NCI-H2171 (cell line): ENCODE measurements around the gene BDKRB2.

ENCODE experiments used
- DNase-seq: peaks from one replicate; lab custom pipeline; 2025; lab: John Stamatoyannopoulos, UW

BDKRB2 gene

DNA sequence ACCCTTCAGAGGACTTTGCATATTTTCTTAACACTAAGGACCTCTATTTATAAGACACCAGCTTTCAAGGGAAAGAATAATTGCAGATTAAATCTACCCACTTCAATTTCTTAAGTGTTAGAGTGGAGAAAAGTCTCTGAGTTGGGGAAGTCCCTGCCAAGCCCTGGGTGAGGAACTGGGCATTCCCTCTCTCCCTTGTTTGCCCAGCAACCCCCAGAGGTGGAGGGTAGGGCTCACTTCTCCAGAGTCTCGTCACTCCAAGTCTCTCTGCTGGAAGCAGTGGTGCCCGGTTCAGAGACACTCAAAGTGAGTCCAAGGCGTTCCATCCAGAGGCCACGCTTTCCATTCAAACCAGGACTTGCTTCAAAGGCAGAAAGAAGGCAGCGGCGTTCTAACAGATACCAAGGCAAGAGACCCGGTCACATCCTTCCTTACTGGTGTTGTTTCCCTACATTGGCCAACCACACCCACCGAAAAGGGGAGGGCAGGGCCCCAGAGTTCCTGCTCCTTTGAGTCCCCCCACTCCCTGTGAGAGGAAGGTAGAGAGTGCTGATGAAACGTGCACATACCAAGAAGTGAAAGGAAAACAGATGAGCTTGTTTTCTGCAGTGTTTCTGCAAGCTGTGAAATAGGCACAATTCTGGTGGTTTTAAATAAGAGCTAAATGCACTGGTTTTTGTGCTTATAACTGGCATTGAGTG lies 6.1 kb upstream of the BDKRB2 start:
- no peak for DNase-seq

DNA sequence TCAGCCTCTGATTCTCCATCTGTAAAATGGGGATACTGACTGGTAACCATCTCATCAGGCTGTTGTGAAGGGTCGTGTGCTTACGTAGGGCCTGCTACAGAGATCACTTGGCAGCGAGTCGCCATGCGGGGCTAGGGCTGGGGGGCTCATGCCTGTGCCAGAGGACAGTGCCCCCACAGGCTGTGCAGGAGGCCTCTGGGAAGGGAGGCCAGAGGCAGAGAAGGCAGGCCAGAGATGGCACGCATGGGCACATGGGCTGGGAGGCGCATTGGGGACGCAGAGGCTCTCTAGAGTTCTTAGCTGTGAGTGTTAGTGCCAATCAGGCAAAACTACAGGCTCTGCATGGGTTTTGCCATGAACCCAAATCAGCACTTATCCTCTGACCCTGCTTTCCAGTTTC lies 3.5 kb upstream of the BDKRB2 start:
- no peak for DNase-seq

DNA sequence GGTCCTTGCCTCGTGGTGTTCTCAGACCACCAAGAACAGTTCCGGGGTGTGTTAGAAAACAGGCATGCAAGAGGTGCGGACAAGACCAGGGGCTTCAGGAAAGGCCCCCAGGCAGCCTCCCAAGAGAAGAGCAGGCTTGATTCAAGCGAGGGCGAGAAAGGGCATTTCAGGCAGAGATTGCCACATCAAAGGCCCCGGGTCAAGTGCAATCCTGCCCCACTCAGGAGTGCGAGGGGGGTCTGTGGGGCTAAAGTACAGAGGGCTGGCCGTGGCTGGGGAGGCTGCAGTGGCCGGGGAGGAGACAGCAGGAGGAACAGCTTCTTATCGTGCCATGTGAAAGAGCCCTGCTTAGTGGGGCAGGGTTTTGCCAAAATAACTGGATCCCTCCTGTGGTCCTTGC lies 2.7 kb upstream of the BDKRB2 start:
- no peak for DNase-seq

DNA sequence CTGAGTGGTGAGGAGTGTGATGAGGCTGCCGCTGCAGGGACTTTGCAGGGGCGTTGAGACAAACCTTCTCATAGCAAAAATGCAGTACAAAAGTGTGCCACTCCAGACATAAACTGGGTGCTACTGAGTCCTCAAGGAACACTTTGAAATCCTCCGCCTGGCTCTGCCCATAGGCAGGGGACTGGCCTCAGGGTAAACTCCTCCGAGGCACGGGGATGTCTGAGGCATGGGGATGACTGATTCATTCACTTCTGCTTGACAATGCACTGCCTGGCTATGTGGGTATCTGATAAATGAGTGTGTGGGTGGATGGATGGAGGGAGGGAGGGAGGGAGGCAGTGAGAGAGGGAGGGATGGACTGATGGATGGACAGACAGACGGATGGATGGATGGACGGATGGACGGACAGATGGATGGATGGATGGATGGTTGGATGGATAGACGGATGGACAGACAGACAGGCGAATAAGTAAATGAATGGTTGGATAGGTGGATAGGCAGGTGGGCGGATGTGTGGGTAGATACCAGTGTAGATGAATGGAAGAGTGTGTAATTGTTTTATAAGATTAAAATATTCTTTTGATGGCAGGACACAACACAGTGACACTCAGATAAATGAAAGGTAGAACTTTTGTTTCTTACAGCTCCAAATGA lies 2.1 kb upstream of the BDKRB2 start:
- DNase-seq = no peak

DNA sequence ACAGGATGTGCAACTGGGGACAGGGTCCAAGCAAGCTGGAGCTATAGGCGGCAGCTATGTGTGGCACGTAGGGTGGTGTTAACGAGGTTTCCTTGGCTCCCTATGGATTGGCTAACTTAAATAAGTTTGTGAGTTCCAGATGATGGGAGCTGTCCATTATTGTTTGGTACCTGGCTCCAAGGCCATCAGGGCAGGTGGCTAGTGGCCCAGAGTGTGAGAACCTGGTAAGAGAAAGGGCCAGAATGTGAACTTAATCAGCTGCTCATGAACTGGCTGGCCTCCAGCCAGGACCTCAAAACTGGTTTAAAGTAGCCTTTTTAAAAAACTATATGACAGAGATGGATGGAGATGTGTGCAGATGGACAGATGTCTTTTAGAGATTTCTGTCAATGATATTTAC lies 1.5 kb upstream of the BDKRB2 start:
- DNase-seq = no peak

DNA sequence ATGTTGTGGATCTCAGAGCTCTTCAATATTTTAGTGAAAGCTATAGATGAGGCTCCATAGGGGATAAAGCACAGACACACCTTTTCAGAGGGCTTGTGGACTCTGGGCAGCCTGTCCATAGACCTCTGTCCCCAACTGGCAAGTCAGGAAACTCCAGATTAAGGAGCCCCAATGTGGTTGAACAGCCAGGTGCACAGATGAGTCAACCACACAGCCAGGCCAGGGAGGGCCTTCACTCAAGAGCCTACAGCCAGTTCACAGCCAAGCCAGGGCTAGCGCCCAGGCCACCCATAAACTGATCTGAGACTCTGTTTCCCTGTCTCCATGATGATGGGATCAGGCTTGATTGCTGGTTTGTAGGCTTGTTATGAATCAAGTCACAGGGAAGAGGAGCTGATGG lies 1.0 kb upstream of the BDKRB2 start:
- no peak for DNase-seq

DNA sequence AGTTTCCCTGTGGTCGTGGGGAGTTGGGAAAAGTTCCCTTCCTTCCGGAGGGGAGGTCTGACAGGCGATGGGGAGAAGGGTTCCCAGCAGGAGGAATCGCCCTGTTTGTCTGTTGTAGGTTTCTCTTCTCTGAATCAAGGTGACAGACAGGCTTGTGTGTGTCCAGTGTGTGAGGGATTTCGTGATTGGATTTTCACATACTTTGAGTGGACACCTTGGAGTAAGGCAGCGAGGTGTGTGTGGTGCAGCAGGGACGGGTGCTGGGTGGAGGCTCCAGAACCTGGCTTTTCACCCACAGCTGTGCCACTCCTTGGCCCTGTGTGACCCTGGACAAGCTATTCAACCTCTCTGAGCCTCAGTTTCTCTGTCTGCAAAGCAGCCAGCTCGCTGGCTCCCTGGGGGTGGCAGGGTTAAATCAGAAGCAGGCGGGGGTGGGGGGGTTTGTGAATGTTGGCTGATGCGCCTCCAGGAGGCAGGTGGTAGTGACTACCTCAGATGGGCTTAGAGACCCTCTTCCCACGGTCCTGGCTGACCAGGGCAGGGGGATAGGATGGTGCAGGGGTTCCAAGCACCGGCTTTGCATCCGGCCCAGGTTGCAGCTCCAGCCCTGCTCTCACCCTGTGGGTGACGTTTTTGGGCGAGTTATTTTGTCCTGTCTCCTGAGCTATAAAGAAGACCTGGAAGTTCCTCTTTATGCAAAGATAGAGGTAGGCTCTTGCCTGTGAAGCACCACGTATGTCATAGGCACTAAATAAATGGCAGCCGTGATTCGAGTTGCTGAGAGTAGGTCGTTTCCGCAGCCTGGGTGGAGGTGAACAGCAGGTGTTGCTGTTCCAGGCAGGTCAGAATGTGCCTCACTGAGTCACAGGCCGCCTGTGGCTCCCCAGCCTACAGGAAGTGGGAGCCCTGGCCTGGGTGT lies 679 bp downstream of the BDKRB2 start:
- DNase-seq = no peak

DNA sequence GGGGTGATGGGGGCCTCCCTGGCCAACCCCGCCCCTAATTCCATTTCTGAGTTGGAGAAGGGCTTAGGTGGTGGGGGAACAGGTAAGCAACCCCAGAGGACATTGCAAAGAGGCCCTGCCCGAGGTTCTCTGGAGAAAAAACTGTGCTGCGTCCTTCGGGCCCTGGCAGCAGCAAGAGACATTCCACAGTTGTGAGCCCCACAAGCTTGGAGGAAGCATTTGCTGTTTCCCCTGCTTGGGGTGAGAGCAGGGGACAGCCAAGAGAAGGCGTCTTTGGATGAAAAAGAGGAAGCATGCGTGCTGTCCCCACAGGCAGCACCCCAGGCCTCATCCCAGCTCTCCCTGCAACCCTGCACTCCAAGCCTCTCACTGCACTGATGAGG lies 1.3 kb downstream of the BDKRB2 start:
- no peak for DNase-seq

DNA sequence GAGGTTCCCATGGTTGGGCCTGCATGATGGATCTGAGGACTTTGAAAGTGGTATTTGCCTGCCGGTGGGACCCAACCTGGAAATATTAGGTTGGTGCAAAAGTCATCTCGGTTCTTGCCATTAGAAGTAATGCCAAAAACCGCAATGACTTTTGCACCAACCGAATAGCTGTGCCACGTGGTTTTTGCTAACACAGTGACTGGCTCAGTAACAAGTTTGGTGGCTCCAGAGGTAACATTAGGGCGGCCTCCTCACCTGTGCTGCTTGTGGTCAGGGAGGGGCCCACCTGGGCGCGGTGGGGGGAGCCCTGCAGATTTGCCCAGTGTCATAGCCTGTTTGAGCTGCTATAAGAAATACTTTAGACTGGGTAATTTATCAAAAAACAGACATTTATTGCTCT lies 1.8 kb downstream of the BDKRB2 start:
- DNase-seq = no peak

DNA sequence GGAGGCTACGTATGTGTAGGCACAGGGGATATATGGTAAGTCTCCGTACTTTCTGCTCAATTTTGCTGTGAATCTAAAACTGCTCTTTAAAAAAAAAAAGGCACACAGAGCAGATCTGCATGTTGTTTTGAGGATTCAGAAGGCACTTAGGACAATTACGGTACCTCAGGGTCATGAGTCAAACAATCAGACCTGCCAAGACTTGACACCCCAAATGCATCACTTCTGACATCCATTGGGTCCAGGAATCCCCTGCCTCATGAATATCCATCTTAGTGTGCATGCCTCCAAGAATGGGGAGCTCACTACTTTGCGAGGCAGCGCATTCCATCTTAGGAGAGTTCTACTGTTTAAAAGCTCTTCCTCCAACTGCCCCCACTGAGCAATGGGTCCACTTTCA lies 3.0 kb downstream of the BDKRB2 start:
- no peak for DNase-seq

DNA sequence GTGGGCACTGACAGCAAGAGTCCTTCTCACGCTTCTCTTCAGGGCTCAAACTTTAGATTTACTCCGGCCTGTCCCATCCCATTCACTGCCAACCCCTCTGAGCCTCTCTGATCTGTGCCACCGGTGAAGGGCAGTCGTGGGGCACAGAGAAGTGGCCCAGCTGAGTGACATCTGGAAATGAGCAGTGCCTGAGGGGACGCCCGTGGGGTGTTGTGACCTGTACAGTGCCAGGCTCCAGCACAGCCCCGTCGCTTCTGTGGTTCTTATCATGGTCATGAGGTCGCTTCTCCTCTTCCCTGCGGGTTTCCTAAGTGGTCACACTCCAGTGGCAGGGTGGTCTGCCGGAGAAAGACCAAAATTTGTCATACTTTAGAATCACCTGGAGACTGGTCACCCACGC lies 4.1 kb downstream of the BDKRB2 start:
- DNase-seq = no peak

DNA sequence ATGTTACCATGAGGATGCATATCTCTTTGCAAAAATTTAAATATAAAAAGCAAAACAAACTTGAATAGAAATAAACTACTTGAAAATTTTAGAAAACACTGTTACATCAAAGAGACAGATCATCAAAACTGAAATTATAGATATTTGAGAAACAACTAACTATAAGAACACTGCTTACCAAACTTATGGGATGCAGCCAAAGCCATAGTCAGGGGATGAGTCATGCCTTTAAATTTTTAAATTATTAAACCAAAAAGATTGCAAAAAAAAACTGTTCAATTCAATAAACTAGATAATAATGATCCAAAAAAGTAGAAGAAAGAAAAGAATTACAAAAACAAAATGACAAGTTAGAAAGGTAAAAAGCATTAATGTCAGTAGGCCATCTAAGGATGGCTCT lies 7.5 kb downstream of the BDKRB2 start:
- DNase-seq = no peak

DNA sequence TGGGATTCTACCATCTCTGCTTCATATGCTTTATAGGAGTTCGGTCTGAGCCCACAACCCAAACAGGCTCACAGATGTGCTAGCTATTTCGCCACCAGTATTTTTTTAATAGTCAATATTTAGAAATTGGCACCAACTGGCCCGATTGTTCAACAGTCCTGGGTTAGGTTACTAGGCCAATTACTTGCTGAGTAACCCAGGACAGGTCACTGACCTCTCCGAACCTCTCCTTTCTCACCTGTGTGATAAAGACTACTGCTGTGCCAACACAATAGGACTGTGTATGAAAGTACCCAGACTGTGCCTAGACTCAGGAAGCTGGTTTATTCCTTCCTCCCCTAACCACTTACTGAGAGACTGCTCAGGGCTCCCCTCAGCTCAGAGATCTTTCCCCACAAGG lies 8.3 kb downstream of the BDKRB2 start:
- DNase-seq = no peak

DNA sequence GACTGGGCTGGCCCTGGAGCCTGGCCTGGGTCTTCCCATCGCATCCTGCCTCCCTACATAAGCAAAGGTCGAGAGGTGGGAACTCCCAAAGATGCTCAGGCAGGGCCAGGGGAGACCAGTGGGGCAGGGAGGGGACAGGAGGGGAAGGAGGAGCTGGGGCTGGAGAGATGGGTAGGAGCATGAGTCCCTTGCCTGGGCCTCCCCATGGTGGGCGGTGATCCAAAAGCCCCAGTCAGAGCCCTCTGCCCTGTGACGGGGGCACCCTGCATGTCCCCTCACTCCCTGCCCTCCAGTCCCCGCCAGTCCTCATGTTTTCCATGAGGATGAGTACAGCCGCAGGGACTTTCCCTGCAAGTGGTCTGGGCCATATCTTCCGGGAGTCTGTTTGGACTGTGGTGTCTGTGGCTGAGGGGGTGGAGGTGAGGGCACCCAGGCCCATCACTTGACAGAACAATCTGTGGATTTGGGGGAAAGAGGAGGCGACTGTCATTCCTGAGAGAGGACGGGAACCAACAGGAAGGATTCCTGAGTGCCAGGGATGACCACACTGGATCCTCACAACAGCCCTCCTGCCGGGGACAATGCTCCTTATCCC lies 9.3 kb downstream of the BDKRB2 start:
- no peak for DNase-seq

DNA sequence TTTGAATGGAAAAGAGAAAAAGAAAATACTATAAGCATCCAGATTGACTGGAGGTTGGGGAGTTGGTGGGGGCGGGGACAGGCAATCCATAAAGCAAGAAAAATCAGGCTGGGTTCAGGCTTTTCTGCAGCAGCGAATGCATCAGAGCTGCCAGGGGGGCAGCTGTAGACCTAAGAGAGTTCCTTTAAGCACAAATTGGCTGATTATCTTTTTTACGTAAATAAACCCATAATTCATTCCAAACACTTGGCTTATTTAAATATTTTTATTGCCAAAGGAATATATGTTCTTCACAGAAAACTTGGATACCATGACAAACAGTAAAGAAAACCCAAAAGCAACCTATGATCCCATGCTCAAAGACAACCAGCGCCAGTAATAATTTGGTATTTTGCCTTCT lies 10.2 kb downstream of the BDKRB2 start:
- DNase-seq = no peak

DNA sequence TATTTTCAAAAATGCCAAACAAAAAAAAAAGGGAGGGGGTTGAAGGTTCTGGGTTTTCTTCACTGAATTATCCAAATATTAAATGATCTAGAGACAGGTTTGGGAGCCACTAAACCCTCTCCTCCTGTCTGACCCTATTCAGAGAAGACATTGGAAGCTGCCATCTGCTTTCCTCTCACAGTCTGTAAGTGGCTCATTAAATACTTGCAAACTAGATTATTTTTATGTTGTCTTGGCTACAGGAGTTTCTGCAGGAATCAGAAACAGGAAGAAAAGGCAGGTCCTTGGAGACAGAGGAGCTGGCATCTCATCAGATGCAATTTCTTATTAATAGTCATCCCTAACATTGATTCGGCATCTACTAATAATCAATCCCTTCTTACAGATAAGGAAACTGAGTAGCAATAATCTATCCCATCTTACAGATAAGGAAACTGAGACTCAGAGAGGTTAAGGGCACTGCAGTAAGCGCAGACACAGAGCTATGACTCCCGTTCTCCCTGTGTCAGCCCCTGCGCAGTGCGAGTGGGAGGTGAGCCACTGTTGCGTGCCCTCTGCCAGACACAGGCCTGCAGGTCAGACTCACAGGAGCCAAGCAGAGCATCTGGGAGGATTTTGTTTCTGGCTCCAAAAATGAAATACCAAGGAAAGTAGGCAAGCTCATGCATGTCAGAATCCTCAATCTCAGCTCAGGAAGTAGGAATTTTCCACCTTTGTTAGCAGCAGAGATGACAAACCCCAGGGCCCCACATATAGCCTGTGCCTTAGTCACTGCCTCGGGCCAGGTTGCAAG lies 11.0 kb downstream of the BDKRB2 start:
- no peak for DNase-seq

DNA sequence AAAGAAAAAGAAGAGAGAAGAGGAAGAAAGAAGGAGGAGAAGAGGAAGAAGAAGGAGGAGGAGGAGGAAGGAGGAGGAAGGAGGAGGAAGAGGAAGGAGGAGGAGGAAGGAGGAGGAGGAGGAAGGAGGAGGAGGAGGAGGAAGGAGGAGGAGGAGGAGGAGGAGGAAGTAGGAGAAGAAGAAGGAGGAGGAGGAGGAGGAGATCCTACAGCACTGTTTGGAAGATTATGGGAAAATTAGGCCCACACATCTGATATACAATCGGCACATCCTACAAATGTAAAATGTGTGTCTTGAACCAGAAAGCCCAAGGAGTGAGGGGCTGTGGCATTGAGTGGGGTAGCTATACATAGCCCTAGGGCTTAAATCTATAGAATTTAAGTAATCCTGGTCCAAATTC lies 12.0 kb downstream of the BDKRB2 start:
- DNase-seq = no peak

DNA sequence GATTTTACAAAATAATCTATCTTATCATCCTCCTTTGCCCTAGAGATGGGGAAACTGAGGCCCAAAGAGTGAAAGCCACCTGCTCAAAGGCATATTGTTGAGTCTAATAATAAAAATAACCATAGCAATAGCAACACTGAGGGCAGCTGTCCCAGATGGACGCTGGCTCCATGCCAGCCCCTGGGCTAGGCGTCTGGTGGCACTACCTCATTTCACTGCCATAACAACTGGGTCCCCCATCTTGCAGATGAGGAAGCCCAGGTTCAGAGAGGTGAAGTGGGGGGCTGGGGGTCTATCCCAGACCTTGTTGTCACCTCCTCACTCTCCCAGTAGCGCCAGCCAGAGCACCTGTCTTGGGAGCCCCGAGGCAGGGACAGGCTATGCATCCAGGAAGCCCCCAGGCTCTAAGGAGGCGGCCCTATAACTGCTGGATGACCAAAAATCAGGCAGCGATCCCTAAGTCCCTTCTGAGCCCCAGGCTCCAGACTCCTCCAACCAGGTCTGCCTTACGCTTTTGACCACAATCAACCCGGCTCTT lies 12.8 kb downstream of the BDKRB2 start:
- no peak for DNase-seq

DNA sequence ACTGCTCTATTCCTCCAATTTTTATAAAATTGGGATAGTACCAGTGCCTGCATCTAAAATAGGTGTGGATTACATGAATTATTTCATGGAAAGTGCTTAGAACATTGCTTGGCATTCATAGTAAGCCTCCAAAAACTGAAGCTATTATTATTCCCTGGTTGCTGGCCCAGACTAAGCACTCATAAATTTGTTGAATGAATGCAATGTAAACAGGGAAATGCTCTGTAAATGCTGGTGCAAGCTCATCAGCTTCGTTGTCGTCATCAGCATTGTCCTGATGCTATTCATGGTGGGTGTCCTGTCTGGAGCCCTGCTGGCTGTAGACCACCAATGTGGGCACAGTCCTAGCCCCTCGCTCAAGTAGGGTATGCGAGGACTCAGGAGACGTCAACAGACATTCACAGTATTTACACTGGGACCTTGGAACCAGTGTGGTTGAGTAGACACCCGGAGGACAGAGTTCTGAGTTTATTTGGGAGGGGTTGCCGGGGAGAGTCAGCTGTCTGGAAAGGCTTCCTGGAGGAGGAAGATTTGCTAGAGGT lies 16.5 kb downstream of the BDKRB2 start:
- DNase-seq = no peak

DNA sequence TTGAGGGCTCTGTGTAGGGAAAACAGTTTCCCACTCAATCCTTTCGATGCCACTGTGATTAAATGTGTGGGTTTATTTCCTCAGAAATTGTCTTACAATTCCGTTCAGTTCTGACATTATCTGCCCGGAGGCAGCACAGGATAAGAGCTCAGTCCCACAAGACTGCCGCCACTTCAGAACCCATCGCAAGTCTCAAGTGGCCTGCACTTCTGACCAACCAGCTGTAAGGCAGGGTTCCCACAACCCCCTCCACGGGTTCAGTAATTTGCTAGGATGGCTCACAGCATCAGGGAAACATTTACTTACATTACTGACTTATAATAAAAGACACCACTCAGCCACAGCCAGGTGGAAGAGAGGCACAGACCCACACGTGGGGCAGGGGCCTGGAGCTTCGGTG lies 17.2 kb downstream of the BDKRB2 start:
- DNase-seq = no peak

DNA sequence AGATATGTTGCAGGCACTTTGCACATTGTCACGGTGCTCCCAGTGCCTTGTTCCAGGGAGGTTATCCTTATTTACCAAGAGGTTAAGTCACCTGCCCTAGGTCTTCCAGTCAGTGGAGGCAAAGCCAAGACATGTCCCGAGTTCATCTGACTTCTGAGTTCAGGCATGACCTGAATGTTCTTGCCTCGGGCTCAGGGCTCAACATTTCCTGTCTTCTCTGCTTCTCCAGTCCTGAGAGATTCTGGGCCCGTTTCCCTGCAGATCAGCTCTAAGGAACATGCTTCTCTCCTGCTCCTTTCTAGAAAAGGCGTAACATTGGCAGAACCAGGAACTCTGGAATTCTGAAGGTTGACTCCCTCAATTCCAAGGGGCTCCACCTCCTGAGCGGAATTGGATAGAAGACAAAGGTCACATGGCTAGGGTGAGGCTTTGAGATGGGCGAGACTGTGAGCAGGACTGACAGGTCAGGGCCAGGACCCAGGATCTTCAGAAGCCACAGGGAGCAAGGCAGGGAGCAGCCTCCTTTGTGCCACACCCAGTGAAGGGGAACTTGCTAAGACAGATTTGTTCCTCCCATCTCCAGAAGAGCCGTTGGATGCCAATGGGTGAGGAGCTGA lies 19.9 kb downstream of the BDKRB2 start:
- no peak for DNase-seq
